OCI-M1 (cell line): ENCODE data around the gene RNASEH2C.
"Not testable (repeated sequence)": the region's sequence is repeated elsewhere in the genome, so short reads cannot be mapped to it uniquely, and the experiment has no call there.

Experiments used
- DNase-seq: peaks from one replicate; lab custom pipeline; 2025; lab: John Stamatoyannopoulos, UW

RNASEH2C gene

DNA sequence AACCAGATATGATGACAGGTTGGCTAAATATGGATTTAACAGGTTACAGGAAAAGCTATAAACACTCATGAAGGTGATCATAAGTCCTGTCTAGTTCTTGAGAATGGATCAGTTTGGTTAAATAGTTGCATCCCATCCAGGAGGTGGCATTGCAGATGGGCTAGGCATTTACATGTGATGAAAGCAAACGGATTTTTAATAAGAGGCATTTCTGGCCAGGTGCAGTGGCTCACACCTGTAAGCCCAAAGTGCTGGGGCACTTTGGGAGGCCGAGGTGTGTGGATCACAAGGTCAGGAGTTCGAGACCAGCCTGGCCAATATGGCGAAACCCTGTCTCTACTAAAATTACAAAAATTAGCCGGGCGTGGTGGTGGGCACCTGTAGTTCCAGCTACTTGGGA, 37.1 kb downstream of the RNASEH2C start:
- DNase-seq: not testable (repeated sequence)

GRCh38 chr11:65680192-65680743, 40.3 kb downstream of the RNASEH2C start:
- DNase-seq: no peak

- no peak for DNase-seq
These were observed 47.6 kb downstream of the RNASEH2C start for GRCh38 chr11:65672982-65673381.

DNA sequence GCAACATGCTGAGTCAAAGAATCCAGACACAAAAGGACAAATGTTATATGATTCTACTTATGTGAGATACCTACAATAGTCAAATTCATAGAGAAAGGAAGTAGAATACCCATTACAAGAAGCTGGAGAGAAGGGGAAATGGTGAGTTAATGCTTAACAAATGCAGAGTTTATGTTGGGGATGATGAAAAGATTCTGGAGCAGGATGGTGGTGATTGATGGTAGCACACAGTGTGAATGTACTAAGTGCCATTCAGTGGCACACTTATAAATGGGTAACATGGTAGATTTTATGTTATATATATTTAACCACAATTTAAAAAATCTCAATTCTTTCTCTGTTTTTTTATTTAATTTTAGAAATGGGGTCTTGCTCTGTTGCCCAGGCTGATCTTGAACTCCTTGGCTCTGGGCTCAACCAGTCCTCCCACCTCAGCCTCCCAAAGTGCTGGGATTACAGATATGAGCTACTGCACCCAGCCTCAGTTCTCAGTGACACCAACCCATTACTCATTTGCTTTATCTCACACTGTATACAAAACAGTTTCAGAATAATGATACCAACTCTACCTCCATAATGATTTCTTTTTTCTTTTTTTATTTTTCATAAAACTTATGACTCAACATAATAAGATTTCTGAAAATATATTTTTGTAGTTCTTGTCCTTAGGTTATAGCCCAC, 48.3 kb downstream of the RNASEH2C start:
- no peak for DNase-seq
